ENCODE results near the gene ALG12.

ALG12 gene

DNA sequence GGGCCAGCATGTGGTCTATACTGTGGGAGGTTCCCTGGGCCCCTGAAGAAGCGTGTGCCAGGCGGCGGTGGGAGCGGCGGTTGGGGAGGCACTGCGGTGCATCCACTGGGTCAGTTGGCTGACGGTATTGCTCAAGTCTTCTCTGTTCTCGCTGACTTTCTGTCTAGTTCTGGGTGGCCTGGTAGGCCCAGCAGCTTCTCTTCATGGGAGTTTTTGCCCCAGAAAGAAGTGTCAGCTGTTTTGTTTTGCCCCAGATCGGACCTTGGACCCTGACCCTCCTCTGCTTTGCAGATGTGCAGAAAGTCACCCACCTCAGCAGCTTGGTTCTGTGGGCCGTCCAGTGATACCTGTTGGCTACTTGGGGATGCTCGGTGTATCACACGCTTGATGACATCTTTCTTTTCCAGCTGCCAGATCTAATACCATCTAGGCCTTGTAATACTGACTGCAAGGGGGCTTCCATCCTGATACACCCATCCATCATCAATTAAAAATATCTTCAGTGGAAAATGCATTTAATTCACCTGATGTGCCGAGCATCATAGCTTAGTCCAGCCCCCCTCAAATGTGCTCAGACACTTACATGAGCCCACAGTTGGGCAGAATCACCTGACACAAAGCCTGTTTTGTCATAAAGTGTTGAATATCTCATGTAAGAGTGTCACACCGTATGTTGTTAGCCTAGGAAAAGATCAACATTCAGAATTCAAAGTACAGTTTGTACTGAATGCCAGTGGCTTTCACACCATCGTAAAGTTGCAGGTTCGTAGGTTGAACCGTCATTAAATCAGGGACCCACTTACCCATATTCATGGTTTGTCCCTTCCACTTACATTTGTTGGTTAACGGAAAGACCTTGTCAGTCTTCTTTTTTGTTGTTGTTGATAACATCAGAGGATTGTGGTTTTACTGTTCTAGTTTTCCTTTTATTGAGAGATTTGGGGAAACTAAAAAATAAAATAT, 50.7 kb downstream of the ALG12 start:
- Histone ChIP-seq H3K9me2 (replicated peaks; ENCODE audit: insufficient read depth, low read length) (no peaks in the 10 kb centered on the region), H3K9ac (ENCODE audit: low read length) (no peak overlapping the region), H3K36me3 (replicated peaks; ENCODE audit: insufficient read depth, low read length) (0 out of 2 replicates have a peak, but pooled peaks cover 3% of the 10 kb centered on the region), H3K4me2 (ENCODE audit: low read depth, low read length) (no peak overlapping the region), H3K9me3 (replicated peaks; ENCODE audit: insufficient read depth, low read length) (no peaks in the 10 kb centered on the region), H3K4me1 (ENCODE audit: low read length) (no peaks in the 10 kb centered on the region), H2AFZ (ENCODE audit: low read length) (no peak overlapping the region), H3K27me3 (replicated peaks; ENCODE audit: insufficient read depth, low read length) (no peaks in the 10 kb centered on the region), H3F3A (ENCODE audit: insufficient read depth, low read length) (no peaks in the 10 kb centered on the region), H3K27ac (ENCODE audit: low read length) (no peak overlapping the region), H3K79me2 (ENCODE audit: low read length) (peaks cover 98% of the 10 kb centered on the region), H3K4me3 (ENCODE audit: low read length) (no peak overlapping the region), H4K20me1 (ENCODE audit: insufficient read depth, low read length) (no peaks in the 10 kb centered on the region)
- TF ChIP-seq EZH2 (optimal IDR thresholded peaks at IDR 0.05; ENCODE audit: low read depth, low read length) (no peak), EZH2phosphoT487 (IDR thresholded peaks at IDR 0.05; ENCODE audit: low read length) (no peak)
- TF ChIP-seq, protein P1, sequence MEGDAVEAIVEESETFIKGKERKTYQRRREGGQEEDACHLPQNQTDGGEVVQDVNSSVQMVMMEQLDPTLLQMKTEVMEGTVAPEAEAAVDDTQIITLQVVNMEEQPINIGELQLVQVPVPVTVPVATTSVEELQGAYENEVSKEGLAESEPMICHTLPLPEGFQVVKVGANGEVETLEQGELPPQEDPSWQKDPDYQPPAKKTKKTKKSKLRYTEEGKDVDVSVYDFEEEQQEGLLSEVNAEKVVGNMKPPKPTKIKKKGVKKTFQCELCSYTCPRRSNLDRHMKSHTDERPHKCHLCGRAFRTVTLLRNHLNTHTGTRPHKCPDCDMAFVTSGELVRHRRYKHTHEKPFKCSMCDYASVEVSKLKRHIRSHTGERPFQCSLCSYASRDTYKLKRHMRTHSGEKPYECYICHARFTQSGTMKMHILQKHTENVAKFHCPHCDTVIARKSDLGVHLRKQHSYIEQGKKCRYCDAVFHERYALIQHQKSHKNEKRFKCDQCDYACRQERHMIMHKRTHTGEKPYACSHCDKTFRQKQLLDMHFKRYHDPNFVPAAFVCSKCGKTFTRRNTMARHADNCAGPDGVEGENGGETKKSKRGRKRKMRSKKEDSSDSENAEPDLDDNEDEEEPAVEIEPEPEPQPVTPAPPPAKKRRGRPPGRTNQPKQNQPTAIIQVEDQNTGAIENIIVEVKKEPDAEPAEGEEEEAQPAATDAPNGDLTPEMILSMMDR (IDR thresholded peaks at IDR 0.05; ENCODE audit: low read length) = no peak
- DNase-seq = no peak

GRCh38 chr22:49866646-49867045, 51.6 kb downstream of the ALG12 start:
- peaks cover 98% of the 10 kb centered on the region for H3K79me2 ChIP-seq (ENCODE audit: low read length)

DNA sequence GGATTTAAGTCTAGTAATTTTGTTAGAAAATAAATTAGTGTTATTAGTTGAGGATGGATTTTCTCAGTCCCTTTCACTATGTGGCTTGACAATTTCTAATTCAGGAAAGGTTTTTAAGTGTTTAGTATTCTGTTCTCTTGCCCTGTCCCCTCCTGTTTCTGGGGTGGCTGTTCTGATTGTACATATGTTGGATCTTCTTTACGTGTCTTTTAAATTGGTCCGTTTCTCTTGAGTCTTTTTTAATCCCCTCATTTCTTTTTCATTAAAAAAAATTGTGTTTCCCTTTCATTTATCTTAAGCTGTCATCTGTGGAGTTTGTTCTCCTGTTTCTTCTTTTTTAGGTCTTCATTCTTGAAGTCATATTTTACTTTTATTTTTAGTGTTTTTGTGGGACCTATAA, 52.1 kb downstream of the ALG12 start:
- Histone ChIP-seq H3K4me1 (ENCODE audit: low read length) (no peaks in the 10 kb centered on the region), H4K20me1 (ENCODE audit: insufficient read depth, low read length) (no peaks in the 10 kb centered on the region), H3K27me3 (replicated peaks; ENCODE audit: insufficient read depth, low read length) (no peaks in the 10 kb centered on the region), H2AFZ (ENCODE audit: low read length) (no peak overlapping the region), H3K4me3 (ENCODE audit: low read length) (no peak overlapping the region), H3K36me3 (replicated peaks; ENCODE audit: insufficient read depth, low read length) (0 out of 2 replicates have a peak, but pooled peaks cover 3% of the 10 kb centered on the region), H3K27ac (ENCODE audit: low read length) (no peak overlapping the region), H3K4me2 (ENCODE audit: low read depth, low read length) (no peak overlapping the region), H3K9ac (ENCODE audit: low read length) (no peak overlapping the region), H3F3A (ENCODE audit: insufficient read depth, low read length) (no peaks in the 10 kb centered on the region), H3K79me2 (ENCODE audit: low read length) (peaks cover 99% of the 10 kb centered on the region), H3K9me3 (replicated peaks; ENCODE audit: insufficient read depth, low read length) (no peaks in the 10 kb centered on the region), H3K9me2 (replicated peaks; ENCODE audit: insufficient read depth, low read length) (no peaks in the 10 kb centered on the region)
- TF ChIP-seq EZH2 (optimal IDR thresholded peaks at IDR 0.05; ENCODE audit: low read depth, low read length) (no peak), EZH2phosphoT487 (IDR thresholded peaks at IDR 0.05; ENCODE audit: low read length) (no peak)
- TF ChIP-seq, protein P1 (IDR thresholded peaks at IDR 0.05; ENCODE audit: low read length) = no peak
- no peak for DNase-seq

More at GRCh38 chr22:49866646-49867045, 51.6 kb downstream of the ALG12 start:
- H3K9ac ChIP-seq (ENCODE audit: low read length) = no peak overlapping the region
- no peaks in the 10 kb centered on the region for H3K27me3 ChIP-seq (replicated peaks; ENCODE audit: insufficient read depth, low read length)
- H3K9me3 ChIP-seq (replicated peaks; ENCODE audit: insufficient read depth, low read length) = no peaks in the 10 kb centered on the region
- no peak overlapping the region for H3K4me2 ChIP-seq (ENCODE audit: low read depth, low read length)
- no peaks in the 10 kb centered on the region for H3F3A ChIP-seq (ENCODE audit: insufficient read depth, low read length)
- no peaks in the 10 kb centered on the region for H4K20me1 ChIP-seq (ENCODE audit: insufficient read depth, low read length)
- no peak for DNase-seq
- H2AFZ ChIP-seq (ENCODE audit: low read length) = no peak overlapping the region
- TF ChIP-seq EZH2 (optimal IDR thresholded peaks at IDR 0.05; ENCODE audit: low read depth, low read length) = no peak
- TF ChIP-seq, protein P1 (IDR thresholded peaks at IDR 0.05; ENCODE audit: low read length) = no peak
- TF ChIP-seq EZH2phosphoT487 (IDR thresholded peaks at IDR 0.05; ENCODE audit: low read length) = no peak
- H3K36me3 ChIP-seq (replicated peaks; ENCODE audit: insufficient read depth, low read length) = 0 out of 2 replicates have a peak, but pooled peaks cover 3% of the 10 kb centered on the region
- no peak overlapping the region for H3K4me3 ChIP-seq (ENCODE audit: low read length)
- H3K27ac ChIP-seq (ENCODE audit: low read length) = no peak overlapping the region
- no peaks in the 10 kb centered on the region for H3K4me1 ChIP-seq (ENCODE audit: low read length)
- H3K9me2 ChIP-seq (replicated peaks; ENCODE audit: insufficient read depth, low read length) = no peaks in the 10 kb centered on the region
